NCI-H2081 (cell line): ENCODE results near the gene SLC25A14.
A peak's percentile ranks its signal among the peaks of the same experiment; 100 is the strongest.
"Not testable (repeated sequence)": the region's sequence is repeated elsewhere in the genome, so short reads cannot be mapped to it uniquely, and the experiment has no call there.

Experiments used
- DNase-seq, 2 experiments: peaks; one replicate each; lab custom pipeline; 2025; lab: John Stamatoyannopoulos, UW

Gene SLC25A14

GRCh38 chrX:130339408-130340222 lies at the start of gene SLC25A14:
SLC25A14 (plus strand) TSS chrX:130339919; CDS start chrX:130340279, 360 bp downstream.
- DNase-seq = peak; percentile 56 to 68

- no peak for DNase-seq
Observed at GRCh38 chrX:130295519-130296296, 44.0 kb upstream of the SLC25A14 start.

GRCh38 chrX:130296297-130296678 lies 43.4 kb upstream of the SLC25A14 start:
- no peak for DNase-seq

- DNase-seq = no peak
Observed at GRCh38 chrX:130296743-130297142, 43.0 kb upstream of the SLC25A14 start.

- peak in 1 of 2 experiments; percentile 55 for DNase-seq
Observed at GRCh38 chrX:130299279-130300009, 40.3 kb upstream of the SLC25A14 start.

GRCh38 chrX:130300010-130300282 lies 39.8 kb upstream of the SLC25A14 start:
- DNase-seq = no peak

GRCh38 chrX:130301405-130301804 lies 38.3 kb upstream of the SLC25A14 start:
- no peak for DNase-seq

- DNase-seq = no peak
Observed at GRCh38 chrX:130301977-130302376, 37.7 kb upstream of the SLC25A14 start.

- no peak for DNase-seq
Observed at GRCh38 chrX:130304587-130305368, 34.9 kb upstream of the SLC25A14 start.

- not testable (repeated sequence) for DNase-seq
Observed at GRCh38 chrX:130319886-130320285, 19.8 kb upstream of the SLC25A14 start.

- no peak for DNase-seq
Observed at GRCh38 chrX:130321550-130321949, 18.2 kb upstream of the SLC25A14 start.

GRCh38 chrX:130330146-130330545 lies 9.6 kb upstream of the SLC25A14 start:
- no peak for DNase-seq

- DNase-seq = peak; percentile 34 to 71
Observed at GRCh38 chrX:130330706-130331105, 9.0 kb upstream of the SLC25A14 start.

GRCh38 chrX:130336531-130336930 lies 3.2 kb upstream of the SLC25A14 start:
- no peak for DNase-seq

GRCh38 chrX:130338869-130339268 lies 850 bp upstream of the SLC25A14 start:
- not testable (repeated sequence) for DNase-seq

- DNase-seq = no peak
Observed at GRCh38 chrX:130340271-130340670, 552 bp downstream of the SLC25A14 start.

- DNase-seq = no peak
Observed at GRCh38 chrX:130343411-130343810, 3.7 kb downstream of the SLC25A14 start.

- DNase-seq = no peak
Observed at GRCh38 chrX:130347321-130347720, 7.6 kb downstream of the SLC25A14 start.

- no peak for DNase-seq
Observed at GRCh38 chrX:130351567-130351966, 11.8 kb downstream of the SLC25A14 start.

- not testable (repeated sequence) for DNase-seq
Observed at GRCh38 chrX:130352050-130352449, 12.3 kb downstream of the SLC25A14 start.

- no peak for DNase-seq
Observed at GRCh38 chrX:130376077-130376476, 36.4 kb downstream of the SLC25A14 start.
